Stimulated activated CD4-positive, alpha-beta T cell treated with anti-CD3 and anti-CD28 coated beads, Interleukin-4, amount 100 ng/mL, for 24 hours (primary cell): ENCODE data around the gene GPR137.

Source experiments
- DNase-seq: peaks from one replicate; pipeline ENCODE4 v3.0.0-alpha.2; 2020

Gene GPR137

GRCh38 chr11:64264371-64264852 lies 21.2 kb upstream of the GPR137 start:
- no peak for DNase-seq

- DNase-seq = no peak
These were observed 20.2 kb upstream of the GPR137 start for GRCh38 chr11:64265176-64266160.

- no peak for DNase-seq
These were observed 19.3 kb upstream of the GPR137 start for GRCh38 chr11:64266339-64266738.

DNA sequence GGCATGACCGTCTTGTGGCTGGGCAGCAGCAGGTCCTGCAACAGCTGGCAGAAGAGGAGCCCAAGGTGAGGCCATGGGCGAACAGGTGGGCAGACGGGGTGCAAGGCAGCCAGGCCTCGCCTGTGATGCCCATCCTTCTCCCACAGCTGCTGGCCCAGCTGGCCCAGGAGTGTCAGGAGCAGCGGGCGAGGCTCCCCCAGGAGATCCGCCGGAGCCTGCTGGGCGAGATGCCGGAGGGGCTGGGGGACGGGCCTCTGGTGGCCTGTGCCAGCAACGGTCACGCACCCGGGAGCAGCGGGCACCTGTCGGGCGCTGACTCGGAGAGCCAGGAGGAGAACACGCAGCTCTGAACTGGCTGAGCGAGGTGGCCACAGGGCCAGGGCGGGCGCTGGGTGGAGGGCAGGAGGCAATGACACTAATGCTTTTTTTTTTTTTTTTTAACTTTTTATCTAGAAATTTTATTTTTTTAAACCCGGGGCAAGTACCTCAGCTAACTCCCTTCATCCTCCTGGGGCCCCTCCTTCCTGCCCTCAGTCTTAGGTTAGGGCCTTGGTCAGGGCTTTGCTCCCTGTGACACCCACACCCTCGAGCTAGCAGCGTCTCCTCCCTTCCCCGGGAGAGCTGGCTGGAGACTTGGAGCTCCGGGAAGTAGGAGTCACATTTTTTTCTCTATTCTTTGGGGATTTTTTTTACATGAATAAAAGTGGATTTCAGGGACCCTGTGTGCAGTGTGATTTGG lies 18.3 kb upstream of the GPR137 start:
- DNase-seq = no peak

DNA sequence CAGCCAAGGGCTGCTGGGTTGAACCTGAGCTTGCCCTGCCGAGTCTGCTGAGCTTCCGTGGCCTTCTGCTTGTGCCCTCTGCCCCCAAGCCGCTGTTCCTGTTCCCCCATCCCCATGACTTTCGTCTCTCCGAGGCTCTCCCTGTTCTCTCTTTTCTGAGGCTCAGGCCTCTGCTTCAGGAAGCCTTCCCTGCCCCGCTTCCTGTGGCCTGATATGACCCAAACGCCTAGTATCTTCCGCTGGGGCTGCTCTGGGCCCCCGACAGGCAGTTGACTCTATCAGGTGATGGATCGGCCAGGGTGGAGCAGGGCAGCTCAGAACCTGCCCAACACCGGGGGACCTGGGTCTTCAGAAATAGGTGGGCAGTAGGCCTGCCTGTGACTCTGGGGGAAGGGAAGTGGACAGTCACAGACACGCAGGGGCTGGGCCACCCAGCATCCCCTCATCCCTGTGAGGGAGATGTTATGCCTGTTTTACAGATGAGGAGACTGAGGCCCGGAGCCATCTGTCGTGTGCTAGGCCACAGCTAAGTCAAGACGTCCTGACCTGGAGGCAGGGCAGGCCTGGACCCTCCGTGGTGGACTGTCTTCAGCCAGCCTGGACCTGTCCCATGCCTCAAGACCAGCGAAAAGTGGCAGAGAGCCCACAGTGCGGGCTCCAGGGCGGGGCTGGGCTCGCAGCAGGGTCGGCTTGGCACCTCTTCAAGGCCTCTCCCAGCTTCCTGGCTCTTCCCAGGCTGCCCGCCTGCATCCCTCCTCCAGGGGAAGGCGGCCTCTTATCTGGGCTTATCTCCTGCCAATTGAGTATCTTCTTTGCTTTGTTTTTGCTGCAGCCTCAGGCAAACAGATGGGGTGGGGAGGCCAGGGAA lies 17.4 kb upstream of the GPR137 start:
- no peak for DNase-seq

GRCh38 chr11:64268893-64269539 lies 16.6 kb upstream of the GPR137 start:
- DNase-seq = peak; percentile 36

DNA sequence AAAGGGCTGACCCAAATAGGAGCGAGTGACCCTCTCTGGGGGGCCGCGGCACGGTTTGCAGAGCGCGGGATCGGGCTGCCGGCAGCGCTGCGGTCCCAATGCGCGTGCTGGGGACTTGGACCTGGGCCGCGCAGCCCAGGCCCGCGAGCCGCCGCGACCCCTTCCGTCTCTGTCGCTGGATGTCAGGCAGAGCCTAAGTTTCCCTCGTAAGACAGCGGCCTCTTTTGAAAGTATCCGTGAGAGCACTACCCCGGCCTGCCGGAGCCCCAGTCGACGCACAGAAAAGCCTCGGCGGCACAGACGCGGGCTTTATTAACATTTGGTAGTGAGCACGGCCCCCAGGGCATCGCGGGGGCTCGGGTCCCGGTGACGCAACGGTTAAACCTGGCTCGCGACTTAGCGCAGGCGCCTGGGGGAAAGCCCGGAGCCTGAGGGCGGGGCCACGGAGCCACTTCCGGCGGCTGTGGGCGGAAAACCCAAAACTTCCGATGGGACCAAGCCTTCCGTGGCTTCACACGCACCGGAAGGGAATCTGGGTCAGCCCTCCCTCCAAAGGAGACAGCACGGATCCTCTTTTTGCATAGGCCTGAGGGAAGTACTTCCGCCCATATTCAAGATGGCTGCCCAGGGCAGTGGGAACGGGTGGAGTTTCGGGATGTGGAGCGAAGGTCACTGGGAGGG lies 16.0 kb upstream of the GPR137 start:
- DNase-seq = peak; percentile 99

- no peak for DNase-seq
These were observed 10.4 kb upstream of the GPR137 start for GRCh38 chr11:64275031-64275800.

DNA sequence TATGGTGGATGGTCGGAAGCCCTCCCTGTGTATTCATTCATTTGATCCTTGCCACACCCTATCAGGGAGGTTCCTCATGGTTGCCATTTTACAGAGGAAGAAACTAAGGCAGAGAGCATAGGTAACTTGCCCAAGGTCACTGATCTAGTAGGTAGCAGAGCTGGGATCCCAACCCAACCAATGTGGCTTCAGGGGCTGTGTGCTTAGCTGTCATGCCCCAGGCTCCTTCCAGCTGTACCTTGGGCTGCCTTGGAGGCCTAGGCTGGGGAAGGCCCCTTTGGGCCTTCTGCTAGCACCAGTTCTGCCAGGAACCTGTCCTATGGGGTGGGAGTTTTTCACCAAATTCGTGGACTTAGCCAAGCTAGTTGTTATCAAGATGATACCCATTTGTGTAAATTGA lies 9.8 kb upstream of the GPR137 start:
- no peak for DNase-seq

- no peak for DNase-seq
These were observed 8.8 kb upstream of the GPR137 start for GRCh38 chr11:64276653-64277431.

DNA sequence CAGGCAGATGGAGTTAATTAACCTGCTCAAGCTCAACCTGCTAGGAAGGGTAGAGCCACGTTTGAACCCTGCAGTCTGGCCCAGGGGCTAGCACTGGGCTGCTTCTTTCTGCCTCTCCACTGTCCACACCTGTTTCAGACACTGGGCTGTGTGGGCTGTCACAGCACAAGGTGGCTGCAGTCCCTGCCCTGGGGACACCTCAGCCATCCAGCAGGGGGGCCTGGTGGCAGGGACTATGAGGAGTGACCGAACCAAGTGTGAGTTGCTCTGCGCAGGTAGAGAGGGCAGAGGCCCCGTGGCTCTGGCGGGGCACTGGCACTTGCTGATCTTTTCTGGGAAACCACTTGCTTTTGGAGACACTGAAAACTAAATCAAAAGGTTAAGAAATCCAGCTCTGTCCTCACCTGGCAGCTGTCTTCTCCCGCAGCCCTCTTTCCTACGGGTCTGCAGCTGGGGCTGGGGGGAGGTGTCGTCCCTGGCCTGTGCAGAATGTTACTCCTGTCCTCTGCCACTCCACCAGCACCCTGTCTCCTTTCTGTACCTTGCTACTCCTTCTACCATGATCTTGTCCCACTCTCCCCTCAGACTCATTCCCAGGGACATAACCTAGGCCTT lies 7.0 kb upstream of the GPR137 start:
- DNase-seq = no peak

DNA sequence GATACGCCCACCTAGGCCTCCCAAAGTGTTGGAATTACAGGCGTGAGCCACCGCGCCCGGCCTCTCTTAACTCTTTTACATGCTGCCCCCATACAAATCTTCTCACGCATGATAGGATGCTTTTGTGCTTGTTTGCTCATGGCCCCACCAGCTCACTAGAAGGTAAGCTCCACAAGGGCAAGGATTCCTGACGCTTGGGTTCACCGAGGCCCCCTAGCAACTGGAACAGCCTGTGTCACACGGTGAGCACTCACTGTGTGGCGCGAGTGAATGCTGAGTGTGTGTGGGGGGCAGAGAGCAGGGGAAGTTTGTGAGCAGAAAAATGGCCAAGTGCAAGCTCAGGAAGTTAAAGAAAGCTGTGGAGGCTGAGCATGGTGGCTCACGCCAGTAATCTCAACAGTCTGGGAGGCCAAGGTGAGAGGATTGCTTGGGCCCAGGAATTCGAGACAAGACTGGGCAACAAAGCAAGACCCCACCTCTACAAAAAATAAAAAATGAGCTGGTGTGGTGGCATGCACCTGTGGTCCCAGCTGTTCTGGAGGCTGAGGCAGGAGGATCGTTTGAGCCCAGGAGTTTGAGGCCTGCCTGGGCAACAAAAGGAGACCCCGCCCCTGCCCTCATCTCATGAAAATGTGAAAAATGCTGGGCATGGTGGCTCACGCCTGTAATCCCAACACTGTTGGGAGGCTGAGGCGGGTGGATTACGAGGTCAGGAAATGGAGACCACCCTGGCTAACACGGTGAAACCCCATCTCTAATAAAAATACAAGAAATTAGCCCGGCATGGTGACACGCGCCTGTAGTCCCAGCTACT lies 3.5 kb upstream of the GPR137 start:
- no peak for DNase-seq

- no peak for DNase-seq
These were observed 2.6 kb upstream of the GPR137 start for GRCh38 chr11:64283092-64283491.

DNA sequence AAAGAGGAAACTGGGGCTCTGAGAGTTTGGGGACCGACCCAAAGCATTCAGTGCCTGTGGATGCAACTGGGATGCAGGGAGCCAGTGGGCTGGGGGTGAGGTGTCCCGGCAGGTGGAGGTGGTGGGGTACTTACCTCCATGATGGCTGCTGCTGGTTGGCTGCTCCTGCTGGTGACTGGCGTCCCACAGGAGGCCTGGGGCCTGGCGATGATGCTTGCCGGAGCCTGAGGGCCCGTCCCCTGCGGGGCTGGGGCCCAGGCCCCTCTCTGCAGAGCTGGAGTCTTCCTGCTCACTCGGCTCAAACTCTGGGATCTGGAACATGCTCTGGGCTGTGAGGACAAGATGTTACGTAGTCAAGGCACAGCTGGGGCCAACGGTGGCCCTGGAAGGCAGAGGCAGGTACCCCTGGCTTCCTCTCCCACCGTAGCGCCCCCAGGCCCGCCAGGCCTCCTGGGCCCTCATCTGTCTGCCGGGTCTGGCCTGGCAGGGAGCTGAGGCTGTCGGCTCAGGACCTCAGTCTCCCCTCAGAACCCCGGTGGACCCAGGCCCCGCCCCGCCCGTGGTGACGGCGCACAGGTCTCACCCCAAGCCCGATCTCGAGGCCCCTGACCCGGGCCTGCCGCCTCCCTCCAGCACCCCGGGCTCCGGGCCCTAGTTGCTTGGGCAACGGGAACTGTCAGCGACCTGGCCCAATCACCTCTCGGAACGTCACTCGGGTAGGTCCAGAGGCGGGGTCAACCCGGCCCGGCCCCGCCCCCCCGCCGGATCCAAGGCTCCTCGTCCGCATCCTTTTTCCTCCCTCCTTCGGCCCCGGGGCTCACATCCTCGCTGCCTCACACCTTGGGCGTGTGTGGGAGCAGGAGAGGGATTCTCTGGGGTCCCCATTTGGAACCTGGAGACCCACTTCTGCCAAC lies 1.3 kb upstream of the GPR137 start, which contains the start of gene BAD:
TSS of gene BAD (minus strand) at position 618 of the 914 bp plus-strand sequence. CDS start at position 321, 297 bp downstream.
- DNase-seq = peak; percentile 93

DNA sequence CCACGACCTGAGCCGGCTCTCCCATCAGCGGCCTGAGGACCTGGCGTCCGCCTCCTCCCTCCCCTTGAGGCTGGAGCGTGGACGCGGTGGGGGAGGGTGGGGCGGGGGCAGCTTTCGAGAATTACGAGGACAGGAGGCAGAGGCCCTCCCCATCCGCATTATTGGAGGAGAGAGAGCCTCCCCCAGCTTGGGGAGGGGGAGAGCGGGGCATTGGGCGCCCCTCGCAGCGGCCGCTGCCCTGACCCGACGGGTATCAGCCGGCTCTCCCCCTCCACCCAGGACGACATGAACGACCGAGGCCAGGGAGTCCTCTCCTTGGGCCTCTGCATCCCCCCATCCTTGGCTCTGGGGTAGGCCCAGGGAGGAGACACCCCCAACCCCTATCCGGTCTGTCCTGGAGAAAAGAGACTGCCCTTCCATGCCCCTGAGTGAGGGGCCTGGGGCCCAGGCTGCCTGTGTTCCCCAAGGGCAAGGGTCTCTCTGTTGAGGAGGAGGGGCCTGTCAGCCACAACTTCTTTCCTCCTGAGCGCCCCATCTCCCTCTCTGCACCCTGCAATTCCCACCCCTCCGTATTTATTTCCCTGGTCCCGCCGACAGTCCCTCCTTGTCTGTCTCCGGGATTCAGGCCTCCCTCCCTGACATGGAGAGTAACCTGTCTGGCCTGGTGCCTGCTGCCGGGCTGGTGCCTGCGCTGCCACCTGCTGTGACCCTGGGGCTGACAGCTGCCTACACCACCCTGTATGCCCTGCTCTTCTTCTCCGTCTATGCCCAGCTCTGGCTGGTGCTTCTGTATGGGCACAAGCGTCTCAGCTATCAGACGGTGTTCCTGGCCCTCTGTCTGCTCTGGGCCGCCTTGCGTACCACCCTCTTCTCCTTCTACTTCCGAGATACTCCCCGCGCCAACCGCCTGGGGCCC lies 495 bp downstream of the GPR137 start:
- no peak for DNase-seq

DNA sequence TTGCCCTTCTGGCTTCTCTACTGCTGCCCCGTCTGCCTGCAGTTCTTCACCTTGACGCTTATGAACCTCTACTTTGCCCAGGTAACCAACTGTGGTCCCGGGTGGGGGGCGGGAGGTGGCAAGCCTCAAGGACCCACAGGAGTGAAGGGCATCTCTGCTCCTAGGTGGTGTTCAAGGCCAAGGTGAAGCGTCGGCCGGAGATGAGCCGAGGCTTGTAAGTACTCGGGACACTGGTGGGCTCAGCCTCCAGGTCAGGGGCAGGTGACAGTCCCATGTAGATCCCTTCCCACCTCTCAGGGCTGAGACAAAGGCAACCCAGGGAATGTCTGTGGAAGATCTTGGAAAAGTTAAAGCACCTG lies 1.1 kb downstream of the GPR137 start:
- no peak for DNase-seq
